Measurements from ENCODE around the gene ORMDL2. TPM values are rescaled to one million over a fixed set of nuclear protein-coding genes. Genes with fewer than 3 reads are reported as not detected.

Gene ORMDL2
- total and polyA plus RNA-seq, 8 donors: 8.6 to 33.3 (median 19.0) TPM

DNA sequence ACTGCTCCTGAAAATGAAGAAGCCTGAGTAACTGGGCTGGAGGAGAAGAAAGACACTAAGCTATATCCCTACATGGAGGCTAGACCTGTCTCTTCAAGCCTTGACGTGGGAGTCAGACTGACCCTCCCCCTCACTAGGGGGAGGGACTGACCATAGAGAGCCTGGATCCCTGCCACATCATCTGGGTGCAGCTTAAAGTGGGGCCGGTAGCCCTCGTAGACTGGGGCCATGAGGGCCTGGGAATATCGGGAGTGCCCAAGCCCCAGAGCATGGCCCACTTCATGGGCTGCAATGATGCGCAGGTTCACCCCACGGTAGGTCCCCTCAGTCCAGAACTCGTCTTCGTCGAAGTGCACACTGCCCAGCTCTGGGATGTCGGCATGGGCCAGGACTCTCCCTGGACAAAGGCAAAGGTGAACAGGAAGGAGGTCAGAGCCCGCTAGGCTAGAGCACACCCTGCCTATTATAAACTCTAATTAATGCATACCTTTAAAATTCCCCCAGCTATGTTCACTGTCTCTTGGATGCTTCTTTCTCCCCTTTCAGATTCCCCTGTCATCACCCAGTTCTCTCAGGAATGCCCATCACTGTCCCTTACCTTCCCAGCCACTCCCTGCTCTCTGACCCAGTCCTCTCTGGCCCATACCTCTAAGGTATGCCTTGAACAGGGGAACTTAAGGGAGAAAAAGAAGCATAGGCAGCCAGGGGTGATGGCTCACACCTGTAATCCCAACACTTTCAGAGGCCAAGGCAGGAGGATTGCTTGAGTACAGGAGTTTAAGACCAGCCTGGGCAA, 21.7 kb downstream of the ORMDL2 start:
- Histone ChIP-seq H3K27ac (no peak overlapping the region), H3K4me3 (no peak overlapping the region), H3K27me3 (no peaks in the 10 kb centered on the region), H3K4me1 (no peaks in the 10 kb centered on the region), H3K36me3 (no peaks in the 10 kb centered on the region), H3K9me3 (no peaks in the 10 kb centered on the region)
- TF ChIP-seq, protein P1, sequence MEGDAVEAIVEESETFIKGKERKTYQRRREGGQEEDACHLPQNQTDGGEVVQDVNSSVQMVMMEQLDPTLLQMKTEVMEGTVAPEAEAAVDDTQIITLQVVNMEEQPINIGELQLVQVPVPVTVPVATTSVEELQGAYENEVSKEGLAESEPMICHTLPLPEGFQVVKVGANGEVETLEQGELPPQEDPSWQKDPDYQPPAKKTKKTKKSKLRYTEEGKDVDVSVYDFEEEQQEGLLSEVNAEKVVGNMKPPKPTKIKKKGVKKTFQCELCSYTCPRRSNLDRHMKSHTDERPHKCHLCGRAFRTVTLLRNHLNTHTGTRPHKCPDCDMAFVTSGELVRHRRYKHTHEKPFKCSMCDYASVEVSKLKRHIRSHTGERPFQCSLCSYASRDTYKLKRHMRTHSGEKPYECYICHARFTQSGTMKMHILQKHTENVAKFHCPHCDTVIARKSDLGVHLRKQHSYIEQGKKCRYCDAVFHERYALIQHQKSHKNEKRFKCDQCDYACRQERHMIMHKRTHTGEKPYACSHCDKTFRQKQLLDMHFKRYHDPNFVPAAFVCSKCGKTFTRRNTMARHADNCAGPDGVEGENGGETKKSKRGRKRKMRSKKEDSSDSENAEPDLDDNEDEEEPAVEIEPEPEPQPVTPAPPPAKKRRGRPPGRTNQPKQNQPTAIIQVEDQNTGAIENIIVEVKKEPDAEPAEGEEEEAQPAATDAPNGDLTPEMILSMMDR (IDR thresholded peaks at IDR 0.05): no peak
- ATAC-seq (no peak), FAIRE-seq (no peak), DNase-seq (no peak)
- WGBS, 2 donors: 79 to 83% methylated on average over 11 of the region's 11 CpGs
- intact Hi-C loops (cut with DNase I): loop anchor here in 1 of 3 donors (10.0 kb wide), 1 partner anchor 65 kb away; no protein-coding TSS in a partner anchor

DNA sequence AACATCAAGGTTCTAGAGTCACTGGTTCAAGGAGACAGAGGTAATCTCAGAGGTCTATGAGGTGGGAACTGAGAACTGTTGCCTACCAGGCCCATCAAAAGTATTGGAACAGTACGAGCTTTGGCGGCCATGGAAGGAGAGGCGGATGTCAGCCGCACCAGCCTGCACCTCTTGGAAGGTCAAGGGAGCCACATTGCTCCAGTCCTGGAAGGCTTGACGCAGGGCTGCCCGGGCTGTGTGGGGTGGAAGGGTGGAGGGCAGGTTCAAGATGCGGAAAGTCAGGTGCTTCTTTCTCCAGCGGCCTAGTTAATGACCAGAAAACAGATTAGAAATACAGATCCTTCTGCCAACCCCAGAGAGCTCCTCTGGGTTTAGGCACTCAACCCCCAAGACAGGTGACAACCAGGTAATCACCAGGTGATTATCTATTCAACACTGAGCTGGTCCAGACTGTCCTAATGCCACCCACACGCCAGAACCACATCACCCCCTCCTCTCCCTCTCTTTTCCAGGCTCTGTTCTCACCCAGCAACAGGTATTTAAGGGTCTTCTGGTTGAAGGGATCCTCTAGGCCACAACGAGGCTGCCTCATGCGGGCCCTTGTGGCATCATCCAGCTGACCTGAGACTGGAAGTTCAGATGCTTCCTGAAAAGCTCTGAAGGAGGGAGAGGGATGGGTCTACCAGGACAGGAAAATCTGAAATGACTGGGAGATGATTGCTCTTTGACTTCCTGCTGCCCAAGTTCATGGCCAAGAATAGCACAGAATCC, 22.9 kb downstream of the ORMDL2 start:
- TF ChIP-seq, protein P1 (IDR thresholded peaks at IDR 0.05): no peak
- DNase-seq (no peak), FAIRE-seq (no peak), ATAC-seq (no peak)
- intact Hi-C loops (cut with DNase I): no loop called here
- no peak overlapping the region for H3K4me3 ChIP-seq
- no peaks in the 10 kb centered on the region for H3K36me3 ChIP-seq
- H3K27me3 ChIP-seq: no peaks in the 10 kb centered on the region
- 84% methylated on average over 11 of the region's 11 CpGs for WGBS, 2 donors
- no peaks in the 10 kb centered on the region for H3K4me1 ChIP-seq
- H3K9me3 ChIP-seq: no peaks in the 10 kb centered on the region
- no peak overlapping the region for H3K27ac ChIP-seq

DNA sequence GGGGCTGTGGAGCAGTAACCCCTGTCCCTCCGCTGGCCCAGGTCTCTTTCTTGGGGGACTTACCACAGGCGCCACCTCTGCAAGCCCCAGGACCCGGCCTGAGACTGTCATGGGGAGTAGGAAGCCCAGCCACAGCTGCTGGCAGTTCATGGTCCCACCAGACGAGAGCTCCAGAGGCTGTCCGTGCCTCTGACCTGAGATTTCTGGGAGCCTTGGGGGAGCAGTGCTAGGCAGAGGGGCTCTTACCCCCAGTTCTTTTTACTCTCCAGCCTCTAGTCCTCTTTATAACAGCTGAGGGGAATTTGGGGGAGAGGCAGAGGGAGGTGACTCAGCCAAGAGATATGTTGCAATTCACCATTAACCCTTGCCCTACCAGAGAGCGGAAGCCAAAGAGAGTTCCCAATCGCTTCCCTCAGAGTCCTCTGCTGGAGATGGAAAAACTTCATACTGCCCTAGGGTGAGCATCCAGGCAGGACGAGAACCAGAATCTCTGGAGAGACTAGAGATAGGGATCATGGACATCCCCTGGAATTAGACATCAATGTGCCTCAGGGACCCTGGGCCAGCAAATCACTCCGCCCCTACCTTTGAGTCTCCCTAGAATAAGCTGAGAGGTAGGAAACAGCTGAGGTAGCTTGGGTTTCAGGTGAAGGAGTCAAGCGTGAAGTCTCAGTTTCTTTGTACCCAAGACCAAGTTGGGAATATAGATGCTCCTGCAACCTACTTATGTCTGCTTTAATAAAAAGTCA, 25.0 kb downstream of the ORMDL2 start, which contains the start of gene MMP19:
MMP19 (minus strand) TSS at position 256 of the 749 bp plus-strand sequence; CDS start at position 150, 106 bp downstream.
- no peaks in the 10 kb centered on the region for H3K27me3 ChIP-seq
- FAIRE-seq: no peak
- intact Hi-C loops (cut with DNase I): no loop called here
- H3K4me3 ChIP-seq: peak within 1 kb of the TSS in 1 of 4 donors; percentile 12
- H3K4me1 ChIP-seq: no peaks in the 10 kb centered on the region
- DNase-seq: no peak
- 62 to 66% methylated on average over 8 to 10 of the region's 10 CpGs for WGBS, 2 donors
- no peaks in the 10 kb centered on the region for H3K9me3 ChIP-seq
- ATAC-seq: peak in 3 of 4 donors; percentile 51 to 55 (median 53)
- H3K27ac ChIP-seq: no peak within 1 kb of the TSS
- TF ChIP-seq, protein P1 (IDR thresholded peaks at IDR 0.05): no peak
- H3K36me3 ChIP-seq: no peaks in the 10 kb centered on the region

DNA sequence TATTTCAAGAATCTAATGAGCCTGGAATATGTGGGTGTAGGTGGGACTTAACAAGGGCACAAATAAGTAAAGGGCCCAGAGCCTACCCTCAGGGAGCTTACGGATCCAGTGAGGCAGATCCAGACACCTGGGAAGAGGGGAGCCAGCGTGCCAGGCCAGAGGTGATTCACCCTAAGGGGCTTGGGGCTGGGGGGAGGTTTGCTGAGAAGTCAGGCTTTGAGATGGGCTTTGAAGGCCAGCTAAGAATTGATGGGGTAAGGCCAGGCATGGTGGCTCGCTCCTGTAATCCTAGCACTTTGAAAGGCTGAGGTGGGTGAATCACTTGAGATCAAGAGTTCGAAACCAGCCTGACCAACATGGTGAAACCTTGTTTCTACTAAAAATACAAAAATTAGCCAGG, 25.6 kb downstream of the ORMDL2 start:
- DNase-seq: no peak

More for the DNA sequence above, 25.6 kb downstream of the ORMDL2 start:
- no peaks in the 10 kb centered on the region for H3K27me3 ChIP-seq
- TF ChIP-seq, protein P1 (IDR thresholded peaks at IDR 0.05): no peak
- 94% methylated on average over 4 of the region's 4 CpGs for WGBS, 2 donors
- H3K9me3 ChIP-seq: no peaks in the 10 kb centered on the region
- FAIRE-seq (no peak), ATAC-seq (no peak)
- no peaks in the 10 kb centered on the region for H3K36me3 ChIP-seq
- H3K4me1 ChIP-seq: no peaks in the 10 kb centered on the region
- no peak overlapping the region for H3K27ac ChIP-seq
- intact Hi-C loops (cut with DNase I): no loop called here
- no peak overlapping the region for H3K4me3 ChIP-seq
